Stimulated activated naive CD8-positive, alpha-beta T cell treated with anti-CD3 and anti-CD28 coated beads, Interleukin-15, Interleukin-2, amounts not matched to agents 100 ng/mL and 50 ng/mL, for 24 hours (primary cell): Measurements from ENCODE around the gene KANSL2.
A peak's percentile ranks its signal among the peaks of the same experiment; 100 is the strongest.
"Not testable (repeated sequence)": the region's sequence is repeated elsewhere in the genome, so short reads cannot be mapped to it uniquely, and the experiment has no call there.

Source experiments
- H3K27ac Mint-ChIP-seq: one replicate; pipeline ENCODE4 v1.8.0; 2021; ENCODE audit warnings: mild to moderate bottlenecking, mixed read lengths
- H3K27me3 Mint-ChIP-seq: one replicate; pipeline ENCODE4 v1.8.0; 2021; ENCODE audit warnings: mixed read lengths
- H3K36me3 Mint-ChIP-seq: one replicate; pipeline ENCODE4 v1.8.0; 2021; ENCODE audit warnings: low read depth, mixed read lengths
- H3K4me1 Mint-ChIP-seq: one replicate; pipeline ENCODE4 v1.8.0; 2021; ENCODE audit warnings: low read depth, mixed read lengths
- H3K4me3 Mint-ChIP-seq: one replicate; pipeline ENCODE4 v1.8.0; 2021; ENCODE audit warnings: mild to moderate bottlenecking, mixed read lengths
- H3K9me3 Mint-ChIP-seq: one replicate; pipeline ENCODE4 v1.8.0; 2021; ENCODE audit warnings: mixed read lengths

KANSL2 gene

GRCh38 chr12:48681710-48682532, at the start of gene KANSL2:
TSS of gene KANSL2 (minus strand) at chr12:48682238. CDS start at chr12:48681632, 606 bp downstream.
- peak within 1 kb of the TSS; percentile 99 for H3K4me3 Mint-ChIP-seq
- H3K27me3 Mint-ChIP-seq: no peaks in the 10 kb centered on the region
- peaks cover 49% of the 10 kb centered on the region for H3K4me1 Mint-ChIP-seq
- H3K27ac Mint-ChIP-seq: peak within 1 kb of the TSS; percentile 96
- H3K36me3 Mint-ChIP-seq: peaks cover 43% of the 10 kb centered on the region
- H3K9me3 Mint-ChIP-seq: no peaks in the 10 kb centered on the region

GRCh38 chr12:48728807-48729206, 46.8 kb upstream of the KANSL2 start:
- H3K36me3 Mint-ChIP-seq: no peaks in the 10 kb centered on the region
- peaks cover 7% of the 10 kb centered on the region for H3K27me3 Mint-ChIP-seq
- no peaks in the 10 kb centered on the region for H3K9me3 Mint-ChIP-seq
- no peak overlapping the region for H3K4me3 Mint-ChIP-seq
- H3K4me1 Mint-ChIP-seq: no peaks in the 10 kb centered on the region
- no peak overlapping the region for H3K27ac Mint-ChIP-seq

GRCh38 chr12:48720737-48721136, 38.7 kb upstream of the KANSL2 start:
- Mint-ChIP-seq H3K4me1 (peaks cover 12% of the 10 kb centered on the region), H3K36me3 (peaks cover 30% of the 10 kb centered on the region), H3K9me3 (peaks cover 17% of the 10 kb centered on the region)
- not testable (repeated sequence) for H3K27ac Mint-ChIP-seq, H3K4me3 Mint-ChIP-seq, H3K27me3 Mint-ChIP-seq

- not testable (repeated sequence) for H3K4me3 Mint-ChIP-seq, H3K27me3 Mint-ChIP-seq, H3K27ac Mint-ChIP-seq
- Mint-ChIP-seq H3K36me3 (peaks cover 33% of the 10 kb centered on the region), H3K4me1 (peaks cover 16% of the 10 kb centered on the region), H3K9me3 (peaks cover 17% of the 10 kb centered on the region)
Measured at GRCh38 chr12:48720171-48720570, 38.1 kb upstream of the KANSL2 start.

GRCh38 chr12:48719002-48719401, 37.0 kb upstream of the KANSL2 start:
- H3K4me3 Mint-ChIP-seq, H3K27ac Mint-ChIP-seq, H3K27me3 Mint-ChIP-seq: not testable (repeated sequence)
- Mint-ChIP-seq H3K9me3 (peaks cover 17% of the 10 kb centered on the region), H3K36me3 (peaks cover 45% of the 10 kb centered on the region), H3K4me1 (peaks cover 27% of the 10 kb centered on the region)

GRCh38 chr12:48717252-48717695, 35.2 kb upstream of the KANSL2 start:
- peaks cover 38% of the 10 kb centered on the region for H3K4me1 Mint-ChIP-seq
- peak overlapping the region; percentile 93 for H3K4me3 Mint-ChIP-seq
- H3K27me3 Mint-ChIP-seq: peaks cover 2% of the 10 kb centered on the region
- H3K36me3 Mint-ChIP-seq: peaks cover 59% of the 10 kb centered on the region
- H3K9me3 Mint-ChIP-seq: peaks cover 17% of the 10 kb centered on the region
- peak overlapping the region; percentile 95 for H3K27ac Mint-ChIP-seq

- Mint-ChIP-seq H3K4me3 (peak within 1 kb of the TSS; percentile 93), H3K9me3 (peaks cover 17% of the 10 kb centered on the region), H3K27me3 (peaks cover 2% of the 10 kb centered on the region), H3K36me3 (peaks cover 63% of the 10 kb centered on the region), H3K27ac (peak within 1 kb of the TSS; percentile 95), H3K4me1 (peaks cover 42% of the 10 kb centered on the region)
Measured at GRCh38 chr12:48716493-48717251, 34.6 kb upstream of the KANSL2 start, which contains the start of gene CCNT1. TSS of gene CCNT1 (minus strand) at chr12:48716707. CDS start at chr12:48716675, 32 bp downstream.

GRCh38 chr12:48716168-48716492, 34.1 kb upstream of the KANSL2 start:
- peaks cover 46% of the 10 kb centered on the region for H3K4me1 Mint-ChIP-seq
- peak overlapping the region; percentile 95 for H3K27ac Mint-ChIP-seq
- H3K9me3 Mint-ChIP-seq: peaks cover 16% of the 10 kb centered on the region

GRCh38 chr12:48712209-48712608, 30.2 kb upstream of the KANSL2 start:
- Mint-ChIP-seq H3K4me1 (peaks cover 69% of the 10 kb centered on the region), H3K27ac (no peak overlapping the region), H3K36me3 (peaks cover 55% of the 10 kb centered on the region)

More at GRCh38 chr12:48716168-48716492, 34.1 kb upstream of the KANSL2 start:
- peak overlapping the region; percentile 93 for H3K4me3 Mint-ChIP-seq
- peaks cover 66% of the 10 kb centered on the region for H3K36me3 Mint-ChIP-seq
- H3K27me3 Mint-ChIP-seq: peaks cover 2% of the 10 kb centered on the region

GRCh38 chr12:48698822-48699221, 16.8 kb upstream of the KANSL2 start:
- not testable (repeated sequence) for H3K27ac Mint-ChIP-seq
- peaks cover 59% of the 10 kb centered on the region for H3K36me3 Mint-ChIP-seq

More at GRCh38 chr12:48712209-48712608, 30.2 kb upstream of the KANSL2 start:
- no peak overlapping the region for H3K4me3 Mint-ChIP-seq
- H3K27me3 Mint-ChIP-seq: peaks cover 2% of the 10 kb centered on the region
- H3K9me3 Mint-ChIP-seq: no peaks in the 10 kb centered on the region

GRCh38 chr12:48696626-48697025, 14.6 kb upstream of the KANSL2 start:
- Mint-ChIP-seq H3K27ac (no peak overlapping the region), H3K4me1 (peaks cover 7% of the 10 kb centered on the region), H3K4me3 (no peak overlapping the region), H3K9me3 (no peaks in the 10 kb centered on the region), H3K36me3 (peaks cover 77% of the 10 kb centered on the region), H3K27me3 (no peaks in the 10 kb centered on the region)

More at GRCh38 chr12:48698822-48699221, 16.8 kb upstream of the KANSL2 start:
- not testable (repeated sequence) for H3K4me1 Mint-ChIP-seq, H3K9me3 Mint-ChIP-seq, H3K27me3 Mint-ChIP-seq, H3K4me3 Mint-ChIP-seq

- no peak overlapping the region for H3K4me3 Mint-ChIP-seq
- no peaks in the 10 kb centered on the region for H3K9me3 Mint-ChIP-seq
- H3K27me3 Mint-ChIP-seq: no peaks in the 10 kb centered on the region
- H3K4me1 Mint-ChIP-seq: peaks cover 5% of the 10 kb centered on the region
- H3K27ac Mint-ChIP-seq: peak overlapping the region; percentile 17
- peaks cover 83% of the 10 kb centered on the region for H3K36me3 Mint-ChIP-seq
Measured at GRCh38 chr12:48695859-48696258, 13.8 kb upstream of the KANSL2 start.

- peaks cover 82% of the 10 kb centered on the region for H3K36me3 Mint-ChIP-seq
- H3K4me1 Mint-ChIP-seq: no peaks in the 10 kb centered on the region
- H3K27ac Mint-ChIP-seq: no peak overlapping the region
- H3K9me3 Mint-ChIP-seq: no peaks in the 10 kb centered on the region
- H3K27me3 Mint-ChIP-seq: no peaks in the 10 kb centered on the region
- H3K4me3 Mint-ChIP-seq: no peak overlapping the region
Measured at GRCh38 chr12:48694038-48694437, 12.0 kb upstream of the KANSL2 start.

- H3K27me3 Mint-ChIP-seq: no peaks in the 10 kb centered on the region
- H3K4me3 Mint-ChIP-seq: no peak overlapping the region
- no peaks in the 10 kb centered on the region for H3K9me3 Mint-ChIP-seq
- H3K4me1 Mint-ChIP-seq: no peaks in the 10 kb centered on the region
- H3K36me3 Mint-ChIP-seq: peaks cover 84% of the 10 kb centered on the region
- no peak overlapping the region for H3K27ac Mint-ChIP-seq
Measured at GRCh38 chr12:48693572-48693971, 11.5 kb upstream of the KANSL2 start.

GRCh38 chr12:48691826-48692487, 9.9 kb upstream of the KANSL2 start:
- peaks cover 82% of the 10 kb centered on the region for H3K36me3 Mint-ChIP-seq
- no peaks in the 10 kb centered on the region for H3K9me3 Mint-ChIP-seq
- no peak overlapping the region for H3K4me3 Mint-ChIP-seq
- no peak overlapping the region for H3K27ac Mint-ChIP-seq
- H3K4me1 Mint-ChIP-seq: peaks cover 4% of the 10 kb centered on the region
- H3K27me3 Mint-ChIP-seq: no peaks in the 10 kb centered on the region
